HG02798 (cell line): Measurements from ENCODE around the gene DDX5.
A peak's percentile ranks its signal among the peaks of the same experiment; 100 is the strongest.

Experiments
- ATAC-seq: cut with Tn5 transposase; IDR thresholded peaks from one replicate; pipeline ENCODE4 v1.9.1; 2021; ENCODE audit warnings: mild to moderate bottlenecking; ENCODE audit not compliant: unreplicated experiment, poor library complexity

DDX5 gene

GRCh38 chr17:64506201-64506575, at the start of gene DDX5:
TSS of gene DDX5 (minus strand) at chr17:64506289. CDS start at chr17:64506119, 170 bp downstream.
- peak; percentile 66 for ATAC-seq

DNA sequence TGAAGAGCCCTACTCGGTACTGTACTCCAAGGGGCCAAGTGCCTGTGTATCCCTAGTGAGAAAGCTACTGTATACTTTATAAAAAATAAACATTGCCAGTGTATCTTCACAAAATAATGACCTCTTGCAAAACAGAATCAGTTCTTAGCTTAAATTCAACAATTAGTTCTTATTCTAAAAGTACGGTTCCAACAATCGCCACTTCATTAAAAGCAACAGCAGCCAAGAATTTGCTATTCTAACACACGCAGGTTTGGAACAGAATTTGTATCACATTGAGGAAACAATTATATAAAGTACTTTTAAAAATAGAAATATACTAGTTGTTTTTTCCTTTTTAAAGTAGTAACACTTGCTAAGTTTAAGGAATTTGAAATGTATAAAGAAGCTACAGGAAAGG, 49.2 kb upstream of the DDX5 start:
- ATAC-seq, result no peak

GRCh38 chr17:64554028-64554637, 48.0 kb upstream of the DDX5 start:
- no peak for ATAC-seq

- ATAC-seq, result no peak
Measured at GRCh38 chr17:64551461-64551860, 45.4 kb upstream of the DDX5 start.

DNA sequence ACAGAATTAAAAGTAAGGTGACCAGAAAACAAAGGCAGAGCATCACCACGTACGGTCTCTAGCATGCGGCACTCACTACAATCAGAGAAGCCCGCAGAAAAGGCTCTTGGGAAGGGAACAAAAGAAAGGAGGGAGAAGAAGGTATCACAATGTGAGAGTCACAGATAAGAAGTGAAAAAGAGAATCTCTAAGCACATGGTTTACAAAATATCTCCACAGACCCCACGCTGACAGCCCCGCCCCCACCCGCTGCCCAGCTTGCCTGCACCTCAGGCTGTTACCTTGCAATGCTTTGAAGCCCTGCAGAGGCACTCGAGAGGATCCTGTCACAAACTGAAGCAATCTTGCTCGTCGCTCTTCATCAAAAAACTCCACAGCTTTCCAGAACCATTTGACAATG, 41.2 kb upstream of the DDX5 start:
- ATAC-seq, result no peak

- no peak for ATAC-seq
Measured at GRCh38 chr17:64546716-64547115, 40.6 kb upstream of the DDX5 start.

DNA sequence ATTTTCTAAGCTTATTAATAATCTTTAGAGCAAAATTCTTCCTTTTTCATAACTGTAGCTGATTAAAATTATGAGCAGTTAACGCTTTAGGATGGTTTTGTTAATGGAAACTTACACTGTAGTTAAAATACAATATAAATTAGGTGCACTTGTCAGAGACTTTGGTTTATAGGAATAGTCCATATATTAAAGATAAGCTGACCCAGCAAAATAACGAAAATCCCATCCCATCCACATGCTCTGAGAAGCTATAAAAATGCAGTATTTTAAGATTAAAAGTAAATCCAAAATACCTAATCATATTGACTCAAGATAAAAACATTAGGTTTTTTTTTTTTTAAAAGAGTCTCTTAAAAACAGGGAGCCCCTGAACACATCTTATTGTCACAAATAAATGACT, 38.7 kb upstream of the DDX5 start:
- ATAC-seq, result no peak

GRCh38 chr17:64540118-64540776, 34.2 kb upstream of the DDX5 start:
- ATAC-seq, result no peak

DNA sequence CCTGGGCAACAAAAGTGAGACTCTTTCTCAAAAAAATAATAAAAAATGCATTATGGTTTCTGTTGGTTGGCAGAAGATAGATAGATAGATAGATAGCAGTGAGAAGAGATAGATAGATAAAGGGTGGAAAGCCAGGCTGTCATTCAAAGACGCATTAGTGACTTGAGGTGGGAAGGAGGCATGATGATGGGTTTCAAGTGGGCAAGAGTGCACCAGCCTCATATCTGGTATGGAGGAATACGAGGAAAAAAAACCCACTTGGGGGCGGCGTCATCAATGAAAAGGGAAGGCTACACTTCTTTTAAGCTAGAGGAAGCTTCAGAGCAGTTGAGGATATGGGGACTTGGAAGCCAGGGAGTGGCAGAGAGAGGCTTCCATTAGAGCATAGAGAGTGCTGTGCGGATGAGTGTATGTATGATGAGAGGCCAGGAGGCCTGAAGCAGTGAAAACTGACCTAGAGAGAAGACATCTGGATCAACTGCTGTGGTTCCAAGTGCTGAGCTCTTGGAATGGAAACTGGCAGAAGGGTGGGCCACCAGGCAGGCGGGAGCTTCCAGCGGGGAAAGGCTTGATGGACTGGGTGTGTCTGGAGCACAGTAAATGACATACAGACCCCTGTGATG, 32.5 kb upstream of the DDX5 start:
- no peak for ATAC-seq

GRCh38 chr17:64537488-64537887, 31.4 kb upstream of the DDX5 start:
- no peak for ATAC-seq

GRCh38 chr17:64536913-64537312, 30.8 kb upstream of the DDX5 start:
- no peak for ATAC-seq

DNA sequence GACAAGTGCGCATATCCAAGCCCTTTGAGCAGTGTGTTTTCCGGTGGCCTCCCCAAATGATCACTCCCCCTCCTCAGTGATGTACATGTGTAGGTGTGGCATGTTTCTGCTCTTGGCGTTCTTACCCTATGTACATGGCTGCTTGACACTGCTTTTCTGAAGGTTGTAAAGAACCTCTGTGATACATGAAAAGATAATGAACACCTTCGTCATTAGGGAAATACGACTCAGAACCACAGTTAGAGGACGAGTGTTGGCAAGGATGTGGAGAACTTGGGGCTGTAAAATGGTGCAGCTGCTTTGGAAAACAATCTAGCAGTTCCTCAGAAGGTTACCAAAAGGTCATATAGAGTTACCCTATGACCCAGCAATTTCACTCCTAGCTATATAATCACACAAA, 29.3 kb upstream of the DDX5 start:
- ATAC-seq, result no peak

DNA sequence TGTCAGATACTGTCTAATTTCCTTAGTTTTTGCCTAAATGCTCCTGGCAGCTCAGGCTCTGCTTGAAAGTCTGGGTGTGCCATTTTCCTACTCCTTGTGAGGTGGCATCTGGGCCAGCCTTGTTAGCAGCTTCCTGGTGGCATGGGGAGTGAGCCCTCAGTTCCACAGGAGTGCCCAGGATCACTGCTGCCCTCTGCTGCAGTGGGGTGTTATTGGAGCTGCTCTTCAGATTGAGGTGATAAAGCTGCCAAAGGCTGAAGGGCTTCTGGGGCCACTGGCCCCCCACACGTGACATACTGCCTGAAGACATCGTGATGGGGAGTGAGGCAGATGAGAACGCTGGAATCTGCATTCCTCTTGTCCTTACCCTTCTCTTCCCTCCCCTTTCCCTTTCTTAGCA, 28.1 kb upstream of the DDX5 start:
- no peak for ATAC-seq

DNA sequence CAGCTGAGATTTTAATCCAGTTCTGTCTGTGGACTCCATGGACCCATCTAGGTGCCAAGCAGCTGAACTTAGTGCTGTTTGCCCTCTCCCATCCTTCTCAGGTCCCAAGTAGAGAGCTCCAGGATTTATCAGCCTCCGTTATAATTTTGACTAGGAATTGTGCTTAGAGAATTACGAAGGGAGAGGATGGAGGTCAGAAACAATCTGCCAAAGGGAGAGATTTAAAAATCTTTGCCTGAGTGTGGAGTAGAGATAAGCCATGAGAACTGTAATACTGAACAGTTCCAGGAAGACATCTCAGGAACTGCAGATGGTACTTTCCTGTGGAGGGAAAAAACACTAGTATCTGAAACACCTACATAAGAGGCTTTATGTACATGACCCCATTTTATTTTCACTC, 27.7 kb upstream of the DDX5 start:
- ATAC-seq, result no peak

DNA sequence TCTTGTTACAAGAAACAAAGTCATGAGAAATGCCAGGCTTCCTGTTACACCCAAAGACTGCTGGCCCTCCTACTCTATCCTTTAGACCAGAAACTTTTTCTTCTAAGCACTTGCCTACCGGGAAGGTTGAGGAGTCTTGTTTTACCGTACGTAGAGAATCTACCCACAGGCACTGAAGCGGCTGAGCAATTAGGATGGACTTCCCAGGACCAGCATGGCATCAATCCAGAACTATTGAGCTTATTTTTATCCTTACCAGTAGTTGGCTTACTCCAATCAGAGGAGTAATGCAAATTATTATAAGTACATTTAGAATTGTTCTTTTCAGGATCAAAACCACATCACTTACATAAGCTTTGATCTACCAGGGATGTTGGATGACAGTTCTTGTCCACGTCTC, 26.3 kb upstream of the DDX5 start:
- no peak for ATAC-seq

DNA sequence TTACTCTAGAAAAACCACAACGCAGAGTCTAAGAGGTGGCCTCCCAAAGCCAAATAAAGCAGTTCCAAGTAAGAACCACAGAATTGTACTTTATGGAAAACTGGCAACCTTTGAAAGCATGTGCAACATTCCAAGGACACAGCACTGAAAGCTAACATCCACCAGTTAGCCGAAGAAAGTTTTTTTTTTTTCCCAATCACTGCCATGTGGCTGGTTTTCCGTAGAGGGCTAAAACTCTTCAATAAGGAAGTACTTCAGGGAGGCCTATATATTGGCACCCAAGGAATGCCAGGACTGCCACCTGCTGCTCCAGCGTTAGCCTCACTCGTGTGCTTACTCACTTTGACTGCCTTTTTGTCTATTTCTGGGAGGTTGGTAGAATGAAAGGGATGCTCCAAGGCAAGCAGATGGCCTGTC, 25.9 kb upstream of the DDX5 start:
- no peak for ATAC-seq

GRCh38 chr17:64529221-64529620, 23.1 kb upstream of the DDX5 start:
- no peak for ATAC-seq

DNA sequence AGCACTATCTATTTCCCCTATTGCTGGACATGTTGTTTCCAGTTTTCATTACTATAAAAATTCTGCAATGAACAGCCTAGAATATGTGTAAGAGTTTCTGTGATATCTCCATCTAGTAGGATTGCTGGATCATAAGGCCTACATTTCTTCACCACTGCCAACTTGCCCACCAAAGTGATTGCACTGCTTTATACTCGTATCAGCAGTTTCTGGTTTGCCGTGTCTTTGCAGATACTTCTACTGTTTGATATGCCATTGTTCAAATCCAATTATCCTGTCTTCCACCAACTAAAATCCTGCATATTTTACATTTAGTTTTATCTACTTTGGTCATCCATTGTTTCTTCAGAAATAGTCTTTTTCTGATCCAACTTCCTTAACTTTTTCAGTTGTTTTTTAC, 21.8 kb upstream of the DDX5 start:
- ATAC-seq, result no peak

DNA sequence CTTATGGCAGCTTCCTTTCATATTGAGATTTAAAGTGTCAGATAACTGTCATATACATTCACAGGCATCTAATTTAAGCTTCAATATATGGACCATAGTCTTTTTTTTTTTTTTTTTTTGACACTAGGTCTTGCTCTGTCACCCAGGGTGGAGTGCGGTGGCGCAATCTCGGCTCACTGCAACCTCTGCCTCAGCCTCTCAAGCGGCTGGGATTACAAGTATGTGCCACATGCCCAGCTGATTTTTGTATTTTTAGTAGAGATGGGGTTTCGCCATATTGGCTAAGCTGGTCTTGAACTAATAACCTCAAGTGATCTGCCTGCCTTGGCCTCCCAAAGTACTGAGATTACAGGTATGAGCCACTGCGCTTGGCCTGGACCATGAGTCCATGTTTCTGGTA, 14.3 kb upstream of the DDX5 start:
- ATAC-seq, result no peak

GRCh38 chr17:64519601-64520000, 13.5 kb upstream of the DDX5 start:
- no peak for ATAC-seq

DNA sequence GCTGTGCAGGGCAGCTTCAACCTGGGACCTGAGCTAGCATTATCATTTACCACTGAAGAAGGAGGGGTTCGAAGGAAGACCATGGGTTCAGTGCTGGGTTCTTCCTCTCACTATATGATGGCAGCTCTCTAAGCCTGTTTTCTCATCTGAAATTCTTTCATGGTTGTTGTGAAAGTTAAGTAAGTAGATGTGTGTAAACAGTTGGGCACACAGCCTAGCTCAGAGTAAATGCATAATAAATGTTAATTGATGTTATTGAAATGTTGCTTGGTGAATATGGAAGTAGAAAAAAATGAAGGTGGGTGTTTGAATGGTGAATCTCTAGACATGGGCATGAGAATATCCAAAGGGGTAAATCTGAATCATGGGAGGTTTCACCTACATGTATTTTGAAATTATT, 9.7 kb upstream of the DDX5 start:
- no peak for ATAC-seq

- ATAC-seq, result no peak
Measured at GRCh38 chr17:64515419-64515818, 9.3 kb upstream of the DDX5 start.
